Stimulated activated CD8-positive, alpha-beta memory T cell treated with anti-CD3 and anti-CD28 coated beads, Interleukin-2, amount 100 ng/mL, for 48 hours (primary cell): ENCODE data around the gene DUSP10.

Experiments
- DNase-seq, 2 donors: peaks; one replicate each; pipeline ENCODE4 v3.0.0-alpha.2; 2020; ENCODE audit warnings: low read depth in 2 of 2

DUSP10 gene

GRCh38 chr1:221696027-221696426 is 45.9 kb downstream of the DUSP10 start:
- no peak for DNase-seq

GRCh38 chr1:221695301-221695700 is 46.6 kb downstream of the DUSP10 start:
- no peak for DNase-seq

- no peak for DNase-seq
Observed at GRCh38 chr1:221694109-221694508, 47.8 kb downstream of the DUSP10 start.

- no peak for DNase-seq
Observed at GRCh38 chr1:221693087-221693486, 48.8 kb downstream of the DUSP10 start.

GRCh38 chr1:221692643-221693042 is 49.2 kb downstream of the DUSP10 start:
- no peak for DNase-seq

GRCh38 chr1:221691261-221691660 is 50.6 kb downstream of the DUSP10 start:
- DNase-seq, result no peak

GRCh38 chr1:221690858-221691257 is 51.0 kb downstream of the DUSP10 start:
- DNase-seq, result no peak

- no peak for DNase-seq
Observed at GRCh38 chr1:221689138-221689537, 52.8 kb downstream of the DUSP10 start.

- no peak for DNase-seq
Observed at GRCh38 chr1:221688488-221688843, 53.4 kb downstream of the DUSP10 start.

GRCh38 chr1:221687836-221688487 is 53.9 kb downstream of the DUSP10 start:
- DNase-seq, result no peak

GRCh38 chr1:221683681-221684080 is 58.2 kb downstream of the DUSP10 start:
- no peak for DNase-seq

- no peak for DNase-seq
Observed at GRCh38 chr1:221680085-221680484, 61.8 kb downstream of the DUSP10 start.

- no peak for DNase-seq
Observed at GRCh38 chr1:221678014-221678413, 63.9 kb downstream of the DUSP10 start.

GRCh38 chr1:221675880-221676800 is 65.7 kb downstream of the DUSP10 start:
- no peak for DNase-seq

- no peak for DNase-seq
Observed at GRCh38 chr1:221672965-221673364, 68.9 kb downstream of the DUSP10 start.

GRCh38 chr1:221672239-221672645 is 69.6 kb downstream of the DUSP10 start:
- DNase-seq, result no peak

GRCh38 chr1:221670081-221670480 is 71.8 kb downstream of the DUSP10 start:
- DNase-seq, result no peak

GRCh38 chr1:221669441-221669840 is 72.4 kb downstream of the DUSP10 start:
- no peak for DNase-seq

- no peak for DNase-seq
Observed at GRCh38 chr1:221667504-221667903, 74.4 kb downstream of the DUSP10 start.

GRCh38 chr1:221664253-221664652 is 77.6 kb downstream of the DUSP10 start:
- no peak for DNase-seq

GRCh38 chr1:221663321-221663720 is 78.6 kb downstream of the DUSP10 start:
- DNase-seq, result no peak

GRCh38 chr1:221655766-221656305 is 86.1 kb downstream of the DUSP10 start:
- DNase-seq, result no peak
